Activated naive CD4-positive, alpha-beta T cell treated with anti-CD3 and anti-CD28 coated beads for 36 hours (primary cell): ENCODE results near the gene NIPA2. TPM values are rescaled to one million over a fixed set of nuclear protein-coding genes. Genes with fewer than 3 reads are reported as not detected.

Experiments used
- CTCF ChIA-PET: fragments of 350-600 bp; sonication (Branson Sonifier 250); formaldehyde crosslinking; loops from one replicate; lab custom pipeline; 2021; ENCODE audit warnings: antibody characterized with exemption; lab: Charles Lee
- DNase-seq: peaks from one replicate; pipeline ENCODE4 v3.0.0-alpha.2; 2020
- H3K27ac Mint-ChIP-seq: one replicate; pipeline ENCODE4 v1.8.0; 2021; ENCODE audit warnings: mild to moderate bottlenecking, mixed read lengths
- H3K27me3 Mint-ChIP-seq: one replicate; pipeline ENCODE4 v1.8.0; 2021; ENCODE audit warnings: low read depth, mixed read lengths
- H3K36me3 Mint-ChIP-seq: one replicate; pipeline ENCODE4 v1.8.0; 2021; ENCODE audit warnings: low read depth, mixed read lengths
- H3K4me1 Mint-ChIP-seq: one replicate; pipeline ENCODE4 v1.8.0; 2021; ENCODE audit warnings: low read depth, mixed read lengths
- H3K4me3 Mint-ChIP-seq: one replicate; pipeline ENCODE4 v1.8.0; 2021; ENCODE audit warnings: mild to moderate bottlenecking, moderate library complexity, mixed read lengths
- H3K9me3 Mint-ChIP-seq: one replicate; pipeline ENCODE4 v1.8.0; 2021; ENCODE audit warnings: mixed read lengths
- intact Hi-C: fragments of 100-400 bp; cut with micrococcal nuclease; formaldehyde crosslinking; loops from one replicate; pipeline ENCODE4 v1.15.1; 2023
- total RNA-seq, 2 experiments: library from RNA; stranded (reverse); gene quantifications; one replicate each; pipeline ENCODE4 v1.2.3, GENCODE V29; 2021

NIPA2 gene
- total RNA-seq, 2 experiments from 2014 or later = 47.0 to 47.9 TPM

DNA sequence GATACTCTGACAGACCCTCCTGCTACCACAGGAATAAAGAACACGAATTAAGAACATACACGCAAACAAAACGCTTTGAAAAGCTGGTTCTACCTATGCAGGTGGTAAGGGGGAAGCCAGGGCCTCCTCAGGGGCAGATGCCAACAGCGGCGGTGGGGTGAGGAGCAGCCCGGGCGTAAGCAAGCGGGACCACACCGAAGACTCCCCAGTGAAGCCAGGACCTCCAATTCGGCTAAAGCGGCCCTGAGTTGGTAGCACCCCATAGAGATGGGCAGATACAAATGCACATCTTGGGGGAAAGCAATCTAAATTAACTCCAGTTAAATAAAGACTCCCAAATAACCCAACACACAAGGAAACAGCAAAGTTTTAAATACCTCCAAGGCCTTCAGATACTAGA is 32.4 kb downstream of the NIPA2 start:
- CTCF ChIA-PET = no interaction called here

DNA sequence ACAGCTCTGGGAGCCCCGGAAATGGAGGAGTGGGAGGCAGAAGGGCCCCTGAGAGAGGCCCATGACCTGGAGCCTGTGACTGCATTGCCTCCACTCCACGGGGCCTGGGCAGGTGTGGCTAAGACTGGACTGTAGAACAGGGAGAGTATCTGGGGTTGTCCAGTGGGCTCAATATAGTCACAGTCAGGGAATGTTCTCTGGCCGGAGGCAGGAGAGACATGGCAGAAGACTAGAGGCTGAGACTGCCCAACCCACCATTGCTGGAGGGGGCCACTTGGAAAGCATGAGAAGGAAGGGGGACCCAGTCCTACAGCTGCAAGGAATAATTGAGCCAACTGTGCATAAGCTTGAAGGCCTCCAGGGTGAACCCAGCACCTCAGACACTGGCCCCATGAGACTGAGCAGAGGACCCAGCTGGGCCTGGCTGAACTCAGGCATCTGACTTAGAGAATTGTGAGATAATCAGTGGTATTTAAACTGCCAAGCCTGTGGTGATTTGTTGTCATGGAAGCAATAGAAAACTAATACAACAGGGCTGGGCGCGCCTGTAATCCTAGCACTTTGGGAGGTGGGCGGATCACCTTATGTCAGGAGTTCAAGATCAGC is 33.1 kb downstream of the NIPA2 start:
- Mint-ChIP-seq H3K4me3 (no peak overlapping the region), H3K27ac (no peak overlapping the region), H3K9me3 (no peaks in the 10 kb centered on the region), H3K4me1 (no peaks in the 10 kb centered on the region), H3K36me3 (peaks cover 22% of the 10 kb centered on the region), H3K27me3 (no peaks in the 10 kb centered on the region)
- CTCF ChIA-PET = no interaction called here
- no peak for DNase-seq
- intact Hi-C loops = no loop called here

More for the DNA sequence above, 32.4 kb downstream of the NIPA2 start:
- no peaks in the 10 kb centered on the region for H3K4me1 Mint-ChIP-seq
- no peak for DNase-seq
- no peak overlapping the region for H3K27ac Mint-ChIP-seq
- peaks cover 26% of the 10 kb centered on the region for H3K36me3 Mint-ChIP-seq
- no peak overlapping the region for H3K4me3 Mint-ChIP-seq
- intact Hi-C loops = no loop called here
- no peaks in the 10 kb centered on the region for H3K27me3 Mint-ChIP-seq
- no peaks in the 10 kb centered on the region for H3K9me3 Mint-ChIP-seq

DNA sequence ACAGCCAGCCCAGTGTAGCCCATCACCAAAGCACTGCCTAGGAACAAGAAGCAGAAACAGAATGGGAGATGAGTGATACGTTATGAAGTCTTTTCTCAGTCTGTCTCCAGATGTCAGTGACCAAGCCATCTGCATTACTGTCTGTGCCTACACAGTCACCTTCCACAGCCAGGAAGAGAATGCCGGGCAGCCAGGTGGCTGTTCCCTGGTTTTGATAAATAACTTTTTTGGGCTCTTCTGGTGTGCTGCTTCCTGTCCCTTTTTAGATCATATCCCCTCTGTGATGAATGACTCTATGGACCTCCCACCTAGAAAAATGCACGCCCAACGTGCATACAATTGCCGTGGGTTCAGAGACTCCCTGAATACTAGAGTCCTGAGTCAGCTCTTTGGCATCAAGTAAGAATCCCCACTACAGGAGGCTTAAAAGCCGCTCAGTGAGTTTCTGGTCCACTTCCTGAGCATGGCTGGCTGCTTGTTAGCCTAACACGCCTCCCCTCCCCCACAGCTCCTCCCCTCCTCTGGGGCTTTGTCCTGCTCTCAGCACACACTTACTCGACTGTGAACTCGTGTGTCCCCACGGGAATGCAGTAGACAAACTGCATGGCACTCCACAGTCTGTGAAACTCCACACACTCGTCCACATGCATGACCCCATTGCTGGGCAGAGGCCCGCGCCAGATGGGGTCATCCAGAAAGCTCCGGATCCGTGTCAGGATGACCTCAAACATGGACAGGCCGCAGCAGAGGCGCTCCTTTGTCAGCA is 34.7 kb downstream of the NIPA2 start:
- DNase-seq = no peak
- peaks cover 26% of the 10 kb centered on the region for H3K36me3 Mint-ChIP-seq
- no peaks in the 10 kb centered on the region for H3K27me3 Mint-ChIP-seq
- intact Hi-C loops = no loop called here
- peaks cover 2% of the 10 kb centered on the region for H3K9me3 Mint-ChIP-seq
- H3K27ac Mint-ChIP-seq = no peak overlapping the region
- no peaks in the 10 kb centered on the region for H3K4me1 Mint-ChIP-seq
- H3K4me3 Mint-ChIP-seq = no peak overlapping the region
- CTCF ChIA-PET = no interaction called here

DNA sequence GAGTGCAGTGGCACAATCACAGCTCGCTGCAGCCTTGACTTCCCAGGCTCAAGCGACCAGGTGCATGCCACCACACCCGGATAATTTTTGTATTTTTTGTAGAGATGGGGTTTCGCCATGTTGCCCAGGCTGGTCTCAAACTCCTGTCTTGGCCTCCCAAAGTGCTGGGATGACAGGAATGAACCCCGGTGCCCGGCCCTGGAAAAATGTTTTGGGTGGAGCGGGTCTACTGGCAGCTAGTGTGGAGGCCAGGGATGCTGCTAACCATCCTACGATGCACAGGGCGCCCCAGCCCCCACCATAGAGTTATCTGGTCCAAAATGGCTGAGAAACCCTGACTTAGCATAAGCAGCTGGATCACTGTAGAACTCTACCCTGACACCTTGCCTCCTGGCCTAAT is 35.4 kb downstream of the NIPA2 start:
- Mint-ChIP-seq H3K27ac (no peak overlapping the region), H3K36me3 (peaks cover 25% of the 10 kb centered on the region), H3K27me3 (no peaks in the 10 kb centered on the region), H3K4me1 (no peaks in the 10 kb centered on the region), H3K9me3 (peaks cover 2% of the 10 kb centered on the region), H3K4me3 (no peak overlapping the region)
- intact Hi-C loops = no loop called here
- CTCF ChIA-PET = no interaction called here
- no peak for DNase-seq

DNA sequence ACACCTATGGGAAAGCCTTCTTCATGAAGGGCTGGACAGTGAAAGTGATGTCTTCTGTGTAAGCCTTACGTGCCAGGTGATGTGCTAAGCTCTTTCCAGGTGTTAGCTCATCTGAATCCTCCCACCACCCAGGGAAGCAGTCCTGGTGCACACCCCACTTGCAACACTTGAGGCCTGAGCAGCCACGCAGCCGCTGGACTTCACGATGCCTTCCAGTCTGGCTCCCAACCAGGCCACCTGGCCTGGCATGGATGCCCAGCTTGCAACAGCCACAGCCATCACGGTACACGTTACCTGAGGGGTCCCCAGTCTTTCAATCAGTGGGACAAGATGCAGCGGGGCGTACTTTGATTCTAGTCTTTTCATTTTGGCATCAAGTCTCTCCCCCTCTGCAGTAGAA is 35.8 kb downstream of the NIPA2 start:
- H3K27me3 Mint-ChIP-seq = no peaks in the 10 kb centered on the region
- DNase-seq = no peak
- intact Hi-C loops = no loop called here
- CTCF ChIA-PET = no interaction called here
- H3K4me3 Mint-ChIP-seq = no peak overlapping the region
- no peak overlapping the region for H3K27ac Mint-ChIP-seq
- H3K9me3 Mint-ChIP-seq = peaks cover 2% of the 10 kb centered on the region
- no peaks in the 10 kb centered on the region for H3K4me1 Mint-ChIP-seq
- H3K36me3 Mint-ChIP-seq = peaks cover 21% of the 10 kb centered on the region

DNA sequence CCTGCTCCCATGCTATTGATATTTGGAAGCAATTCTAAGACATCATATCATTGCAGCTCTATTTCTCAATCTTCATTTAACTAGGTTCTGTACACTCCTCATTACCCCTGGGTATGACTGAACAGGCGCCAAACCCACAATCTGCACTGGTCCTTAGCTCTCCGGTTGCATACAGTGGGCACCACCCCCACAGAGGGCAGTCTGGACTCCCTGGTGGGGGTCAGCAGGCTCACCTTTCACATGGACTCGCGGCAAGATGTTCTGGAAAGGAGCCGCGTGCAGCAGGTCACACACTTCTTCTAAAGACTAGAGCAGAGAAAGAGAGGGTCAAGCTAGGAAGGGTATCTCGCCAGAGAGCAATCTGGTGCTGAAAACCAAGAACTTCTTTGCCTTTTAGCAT is 36.5 kb downstream of the NIPA2 start:
- CTCF ChIA-PET = no interaction called here
- Mint-ChIP-seq H3K27me3 (no peaks in the 10 kb centered on the region), H3K36me3 (peaks cover 19% of the 10 kb centered on the region), H3K4me1 (no peaks in the 10 kb centered on the region), H3K4me3 (no peak overlapping the region), H3K27ac (no peak overlapping the region), H3K9me3 (peaks cover 2% of the 10 kb centered on the region)
- DNase-seq = no peak
- intact Hi-C loops = no loop called here

DNA sequence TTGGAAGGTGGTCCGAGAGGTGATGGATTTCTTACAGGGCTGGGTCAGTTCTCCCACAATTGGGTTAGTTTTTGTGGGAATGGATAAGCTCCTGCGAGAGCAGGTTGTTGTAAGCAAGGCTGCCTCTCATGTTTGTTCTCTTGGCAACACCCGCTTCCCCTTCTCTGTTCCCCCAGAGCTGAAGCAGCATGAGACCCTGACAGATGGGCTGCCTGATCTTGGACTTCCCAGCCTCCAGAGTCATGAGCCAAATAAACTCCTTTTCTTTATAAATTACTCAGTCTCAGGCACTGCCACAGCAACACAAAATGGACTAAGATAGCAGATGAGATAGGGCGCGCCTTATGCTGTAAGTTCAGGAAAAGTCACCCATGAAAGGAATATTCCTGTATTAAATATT is 38.7 kb downstream of the NIPA2 start:
- Mint-ChIP-seq H3K9me3 (peaks cover 2% of the 10 kb centered on the region), H3K27me3 (no peaks in the 10 kb centered on the region), H3K4me3 (no peak overlapping the region), H3K36me3 (peaks cover 23% of the 10 kb centered on the region), H3K4me1 (no peaks in the 10 kb centered on the region), H3K27ac (no peak overlapping the region)
- no peak for DNase-seq
- intact Hi-C loops = no loop called here
- CTCF ChIA-PET = no interaction called here

DNA sequence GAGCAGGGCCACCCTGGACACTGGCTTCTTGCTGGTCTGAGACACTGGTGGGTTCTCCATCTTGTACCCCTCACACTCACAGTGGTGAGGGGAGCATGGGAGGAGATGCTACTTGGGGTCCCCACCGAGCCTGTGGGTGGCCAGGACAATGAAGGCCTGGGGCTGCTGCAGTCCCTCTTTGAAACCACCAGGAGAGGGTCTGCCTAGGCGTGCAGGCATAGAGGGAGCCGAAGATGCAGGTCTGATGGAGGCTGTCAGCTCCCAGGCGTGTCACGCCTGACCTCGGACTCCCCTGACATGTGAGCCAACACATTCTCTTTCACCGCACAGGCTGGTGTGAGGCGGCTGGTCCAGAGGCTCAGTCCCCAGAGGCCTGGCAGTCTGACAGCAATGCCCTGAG is 39.1 kb downstream of the NIPA2 start:
- Mint-ChIP-seq H3K36me3 (peaks cover 20% of the 10 kb centered on the region), H3K4me1 (no peaks in the 10 kb centered on the region), H3K9me3 (peaks cover 2% of the 10 kb centered on the region), H3K4me3 (no peak overlapping the region), H3K27me3 (no peaks in the 10 kb centered on the region), H3K27ac (no peak overlapping the region)
- CTCF ChIA-PET = no interaction called here
- intact Hi-C loops = no loop called here
- no peak for DNase-seq

DNA sequence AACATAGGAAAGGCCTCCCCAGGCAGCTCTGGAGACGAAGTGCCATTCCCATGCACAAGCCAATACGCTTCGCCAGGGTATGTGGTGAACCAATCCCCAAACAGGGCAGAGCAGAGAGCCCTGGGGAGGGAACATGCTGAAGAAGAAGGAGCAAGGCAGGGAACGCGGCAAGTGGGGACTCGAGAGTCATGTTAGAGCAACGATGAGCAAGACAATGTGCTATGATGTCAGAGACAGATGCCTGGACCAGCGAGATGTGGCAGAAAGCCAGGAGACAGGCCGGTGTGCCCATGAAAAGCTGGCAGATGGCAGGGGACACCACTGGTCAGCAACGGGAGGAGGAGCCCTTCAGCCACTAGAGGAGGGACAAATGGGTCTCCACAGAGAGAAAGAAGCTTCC is 39.6 kb downstream of the NIPA2 start:
- H3K4me1 Mint-ChIP-seq = no peaks in the 10 kb centered on the region
- intact Hi-C loops = no loop called here
- no peak for DNase-seq
- peaks cover 2% of the 10 kb centered on the region for H3K9me3 Mint-ChIP-seq
- no peaks in the 10 kb centered on the region for H3K27me3 Mint-ChIP-seq
- CTCF ChIA-PET = interaction anchor here (0.7 kb wide), 1 partner anchor 191 kb away, joined by 3 read pairs; no protein-coding TSS in a partner anchor
- H3K36me3 Mint-ChIP-seq = peaks cover 18% of the 10 kb centered on the region
- no peak overlapping the region for H3K4me3 Mint-ChIP-seq
- H3K27ac Mint-ChIP-seq = no peak overlapping the region

DNA sequence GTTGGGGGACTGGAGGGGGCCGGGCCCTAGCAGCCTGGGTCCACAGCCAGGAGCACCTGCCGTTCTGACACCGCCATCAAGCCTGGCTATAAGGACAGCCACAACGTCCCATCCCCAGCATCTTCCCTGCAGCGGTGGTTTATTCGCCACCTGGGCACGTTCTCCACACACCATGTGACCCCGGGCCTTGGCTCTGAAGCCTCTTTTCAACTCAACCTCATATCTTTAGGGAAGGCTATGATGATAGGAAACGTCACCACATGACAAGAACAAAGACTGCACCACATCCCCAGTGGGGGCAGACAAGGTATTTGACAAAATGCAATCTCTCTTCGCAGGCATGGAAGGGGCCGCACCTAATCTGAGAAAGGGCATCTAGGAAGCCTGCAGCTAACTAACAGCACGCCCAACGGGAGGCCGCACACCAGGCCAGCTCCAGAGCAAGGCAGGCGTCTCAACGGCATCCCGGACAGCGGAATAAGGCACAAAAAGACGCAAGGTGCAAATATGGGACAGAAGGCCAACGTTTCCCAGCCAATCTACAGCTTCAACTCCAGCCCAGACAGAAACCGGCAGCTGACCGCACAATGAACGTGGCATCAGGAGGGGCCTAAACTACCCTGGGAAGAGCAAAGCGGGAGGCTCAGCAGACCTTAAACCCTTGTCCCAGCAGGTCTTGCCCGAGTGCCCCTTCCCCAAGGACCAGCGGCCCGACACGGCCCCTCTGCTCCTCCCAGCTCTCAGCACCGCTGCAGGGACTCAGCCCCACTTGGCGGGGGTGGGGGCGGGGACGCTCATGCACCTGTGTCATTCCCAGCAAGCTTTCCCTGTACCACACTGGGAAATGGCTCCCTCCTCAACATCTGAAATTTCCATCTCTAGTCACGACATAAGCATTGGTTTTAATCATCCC is 41.9 kb downstream of the NIPA2 start:
- Mint-ChIP-seq H3K4me3 (no peak overlapping the region), H3K27ac (no peak overlapping the region), H3K36me3 (peaks cover 12% of the 10 kb centered on the region), H3K27me3 (no peaks in the 10 kb centered on the region), H3K4me1 (no peaks in the 10 kb centered on the region), H3K9me3 (peaks cover 2% of the 10 kb centered on the region)
- DNase-seq = no peak
- intact Hi-C loops = no loop called here
- CTCF ChIA-PET = no interaction called here

DNA sequence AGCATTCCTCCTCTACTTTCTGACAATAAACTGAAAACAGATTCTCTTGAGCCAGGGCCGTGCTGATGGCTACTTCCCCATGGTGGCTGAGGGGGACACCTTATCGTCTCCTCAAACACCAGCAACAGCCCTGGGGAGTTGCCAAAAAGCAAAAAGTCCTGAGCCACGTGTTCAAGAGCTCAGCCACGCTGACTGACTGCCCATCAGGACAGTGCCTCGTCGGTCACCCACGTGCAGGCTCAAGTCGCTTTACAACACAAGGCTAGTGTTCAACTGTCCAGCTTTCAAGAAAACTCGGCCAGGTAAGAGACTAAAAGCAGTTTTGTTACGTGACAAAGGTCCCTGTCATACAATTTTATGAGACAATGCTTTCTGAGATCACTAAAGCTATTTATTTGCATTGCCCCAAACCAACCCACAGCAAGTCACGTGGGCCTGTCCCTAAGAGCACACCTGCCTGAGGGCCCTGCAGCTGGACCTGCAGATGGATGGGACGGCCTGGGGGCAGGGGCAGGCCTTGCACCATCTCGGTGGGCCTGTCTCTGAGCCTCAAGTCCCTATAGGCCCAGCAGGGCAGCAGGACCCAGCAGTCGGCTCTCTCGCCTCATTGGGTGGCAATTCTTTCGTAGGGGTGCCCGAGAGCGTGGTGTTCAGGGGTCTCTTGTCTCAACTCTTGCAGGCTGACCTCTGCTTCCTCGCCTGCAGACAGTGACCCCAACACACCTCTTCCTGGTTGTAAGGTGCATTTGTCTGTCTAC is 42.7 kb downstream of the NIPA2 start:
- Mint-ChIP-seq H3K27me3 (no peaks in the 10 kb centered on the region), H3K4me1 (no peaks in the 10 kb centered on the region), H3K27ac (no peak overlapping the region), H3K4me3 (no peak overlapping the region), H3K36me3 (peaks cover 10% of the 10 kb centered on the region), H3K9me3 (peaks cover 2% of the 10 kb centered on the region)
- CTCF ChIA-PET = no interaction called here
- DNase-seq = no peak
- intact Hi-C loops = no loop called here
